H9 (cell line): ENCODE data around the gene CROCC2. TPM values are rescaled to one million over a fixed set of nuclear protein-coding genes. Genes with fewer than 3 reads are reported as not detected.
A peak's percentile ranks its signal among the peaks of the same experiment; 100 is the strongest.

Experiments used
- DNase-seq: peaks from one replicate; pipeline ENCODE4 v3.0.0-alpha.2; 2017
- H2AFZ ChIP-seq: one replicate; pipeline ENCODE4 v1.6.1; 2013; ENCODE audit warnings: mild to moderate bottlenecking, low read length, control low read depth, moderate library complexity
- H2AK5ac ChIP-seq: 2 replicates; pipeline ENCODE4 v1.6.1; 2013; ENCODE audit warnings: low read length, control low read depth, mixed read lengths; ENCODE audit not compliant: insufficient read length
- H2BK120ac ChIP-seq: one replicate; pipeline ENCODE4 v1.6.1; 2013; ENCODE audit warnings: low read depth, mild to moderate bottlenecking, low read length, control low read depth, inconsistent platforms; ENCODE audit not compliant: poor library complexity, severe bottlenecking
- H2BK12ac ChIP-seq: 2 replicates; pipeline ENCODE4 v1.6.1; 2013; ENCODE audit warnings: low read length, control low read depth, mixed read lengths, low read depth; ENCODE audit not compliant: insufficient read length
- H2BK15ac ChIP-seq: 2 replicates; pipeline ENCODE4 v1.6.1; 2013; ENCODE audit warnings: low read depth, low read length, control low read depth
- H2BK20ac ChIP-seq: one replicate; pipeline ENCODE4 v1.6.1; 2013; ENCODE audit warnings: low read depth, mild to moderate bottlenecking, low read length, control low read depth, inconsistent platforms; ENCODE audit not compliant: poor library complexity, severe bottlenecking
- H2BK5ac ChIP-seq: 2 replicates; pipeline ENCODE4 v1.6.1; 2013; ENCODE audit warnings: low read length, control low read depth, mixed read lengths; ENCODE audit not compliant: insufficient read length
- H3K14ac ChIP-seq: 2 replicates; pipeline ENCODE4 v1.6.1; 2013; ENCODE audit warnings: low read length, control low read depth; ENCODE audit not compliant: insufficient read depth
- H3K18ac ChIP-seq: 2 replicates; pipeline ENCODE4 v1.6.1; 2013; ENCODE audit warnings: low read depth, mild to moderate bottlenecking, mixed read lengths, low read length, control low read depth; ENCODE audit not compliant: insufficient read length
- H3K23ac ChIP-seq: 2 replicates; pipeline ENCODE4 v1.6.1; 2013; ENCODE audit warnings: low read length, control low read depth, mixed read lengths, low read depth; ENCODE audit not compliant: insufficient read length
- H3K23me2 ChIP-seq: 2 replicates; pipeline ENCODE4 v1.6.1; 2013; ENCODE audit warnings: low read depth, mild to moderate bottlenecking, mixed read lengths, low read length, control low read depth; ENCODE audit not compliant: insufficient read length, poor library complexity, severe bottlenecking
- H3K27ac ChIP-seq: 2 replicates; pipeline ENCODE4 v1.5.1; 2013; ENCODE audit warnings: low read length, control low read depth, mixed read lengths, low read depth; ENCODE audit not compliant: insufficient read length
- H3K27me3 ChIP-seq: 2 replicates; pipeline ENCODE4 v1.6.1; 2013; ENCODE audit warnings: low read length, control low read depth, inconsistent platforms; ENCODE audit not compliant: insufficient read depth
- H3K4ac ChIP-seq: 2 replicates; pipeline ENCODE4 v1.6.1; 2013; ENCODE audit warnings: low read depth, mild to moderate bottlenecking, control low read depth, inconsistent platforms, low read length, moderate library complexity
- H3K4me1 ChIP-seq: 2 replicates; pipeline ENCODE4 v1.6.1; 2013; ENCODE audit warnings: low read length, control low read depth, inconsistent platforms; ENCODE audit not compliant: insufficient read depth
- H3K4me2 ChIP-seq: 2 replicates; pipeline ENCODE4 v1.6.1; 2013; ENCODE audit warnings: low read length, control low read depth, mixed read lengths; ENCODE audit not compliant: insufficient read length, insufficient read depth
- H3K56ac ChIP-seq: 2 replicates; pipeline ENCODE4 v1.6.1; 2013; ENCODE audit warnings: low read depth, mild to moderate bottlenecking, mixed read lengths, low read length, control low read depth; ENCODE audit not compliant: insufficient read length
- H3K79me1 ChIP-seq: 2 replicates; pipeline ENCODE4 v1.6.1; 2013; ENCODE audit warnings: low read depth, mild to moderate bottlenecking, moderate library complexity, low read length, control low read depth, inconsistent platforms; ENCODE audit not compliant: insufficient read depth, poor library complexity, severe bottlenecking
- H3K79me2 ChIP-seq: 2 replicates; pipeline ENCODE4 v1.6.1; 2013; ENCODE audit warnings: low read length, control low read depth, inconsistent platforms; ENCODE audit not compliant: insufficient read depth
- H3K9ac ChIP-seq: 2 replicates; pipeline ENCODE4 v1.6.1; 2013; ENCODE audit warnings: low read length, control low read depth, mixed read lengths; ENCODE audit not compliant: insufficient read length; ENCODE audit errors: extremely low read depth
- H3K9me3 ChIP-seq: one replicate; pipeline ENCODE4 v1.6.1; 2013; ENCODE audit warnings: low read depth, low read length, inconsistent platforms; ENCODE audit not compliant: control insufficient read depth
- H3T11ph ChIP-seq: one replicate; pipeline ENCODE4 v1.6.1; 2013; ENCODE audit warnings: mild to moderate bottlenecking, low read length, control low read depth, inconsistent platforms
- H4K20me1 ChIP-seq: one replicate; pipeline ENCODE4 v1.6.1; 2013; ENCODE audit not compliant: control insufficient read depth, insufficient read length, insufficient read depth
- H4K5ac ChIP-seq: 2 replicates; pipeline ENCODE4 v1.6.1; 2013; ENCODE audit warnings: low read depth, mild to moderate bottlenecking, mixed read lengths, low read length, control low read depth; ENCODE audit not compliant: insufficient read length
- H4K8ac ChIP-seq: replicated peaks from 2 replicates; pipeline ENCODE4 v1.6.1; 2013; ENCODE audit warnings: low read length, control low read depth, mixed read lengths, low read depth; ENCODE audit not compliant: insufficient read length
- H4K91ac ChIP-seq: 2 replicates; pipeline ENCODE4 v1.6.1; 2013; ENCODE audit warnings: low read depth, mild to moderate bottlenecking, moderate library complexity, mixed read lengths, low read length, control low read depth; ENCODE audit not compliant: insufficient read length
- H3K27ac Mint-ChIP-seq, 3 experiments: 2 replicates in 2 of 3; 3 replicates in 1 of 3; pipeline ENCODE4 v1.8.0; 2020 to 2021; ENCODE audit warnings: mixed read lengths in 3 of 3, mild to moderate bottlenecking in 1 of 3, moderate library complexity in 1 of 3
- H3K27me3 Mint-ChIP-seq: 2 replicates; pipeline ENCODE4 v1.8.0; 2021; ENCODE audit warnings: low read depth, mild to moderate bottlenecking, moderate library complexity, mixed read lengths
- H3K36me3 Mint-ChIP-seq, 3 experiments: 2 replicates in 2 of 3; 3 replicates in 1 of 3; pipeline ENCODE4 v1.8.0; 2020 to 2021; ENCODE audit warnings: low read depth in 3 of 3, mixed read lengths in 3 of 3; ENCODE audit not compliant: insufficient read depth in 1 of 3
- H3K4me1 Mint-ChIP-seq, 2 experiments: 2 replicates each; pipeline ENCODE4 v1.8.0; 2020; ENCODE audit warnings: mixed read lengths in 2 of 2
- H3K4me3 Mint-ChIP-seq, 2 experiments: 2 replicates in 1 of 2; 3 replicates in 1 of 2; pipeline ENCODE4 v1.8.0; 2020 to 2021; ENCODE audit warnings: mild to moderate bottlenecking in 2 of 2, mixed read lengths in 2 of 2, moderate library complexity in 1 of 2
- H3K9me3 Mint-ChIP-seq, 2 experiments: 2 replicates in 1 of 2; 3 replicates in 1 of 2; pipeline ENCODE4 v1.8.0; 2020; ENCODE audit warnings: mild to moderate bottlenecking in 2 of 2, mixed read lengths in 2 of 2, moderate library complexity in 1 of 2
- CTCF ChIP-seq: fragments of 200-600 bp; sonication (generic); conservative IDR thresholded peaks from 3 replicates; pipeline ENCODE4 v1.8.0; 2021; ENCODE audit warnings: antibody characterized with exemption, mild to moderate bottlenecking
- WGBS: extraction: QIAGEN DNeasy Blood & Tissue Kit; methylation state at CpG from one replicate; pipeline ENCODE4 v1.1.7; 2013; ENCODE audit warnings: missing lambda C conversion rate, low lambda C conversion rate, mixed read lengths; ENCODE audit not compliant: insufficient read length; ENCODE audit errors: extremely low coverage; 5-methylcytosine and 5-hydroxymethylcytosine counted together
- total RNA-seq: library from RNA; stranded (reverse); gene quantifications from 2 replicates; pipeline ENCODE4 v1.2.1, GENCODE V29; 2021

The CROCC2 gene
- total RNA-seq, 1 experiment from 2014 or later, result not detected

DNA sequence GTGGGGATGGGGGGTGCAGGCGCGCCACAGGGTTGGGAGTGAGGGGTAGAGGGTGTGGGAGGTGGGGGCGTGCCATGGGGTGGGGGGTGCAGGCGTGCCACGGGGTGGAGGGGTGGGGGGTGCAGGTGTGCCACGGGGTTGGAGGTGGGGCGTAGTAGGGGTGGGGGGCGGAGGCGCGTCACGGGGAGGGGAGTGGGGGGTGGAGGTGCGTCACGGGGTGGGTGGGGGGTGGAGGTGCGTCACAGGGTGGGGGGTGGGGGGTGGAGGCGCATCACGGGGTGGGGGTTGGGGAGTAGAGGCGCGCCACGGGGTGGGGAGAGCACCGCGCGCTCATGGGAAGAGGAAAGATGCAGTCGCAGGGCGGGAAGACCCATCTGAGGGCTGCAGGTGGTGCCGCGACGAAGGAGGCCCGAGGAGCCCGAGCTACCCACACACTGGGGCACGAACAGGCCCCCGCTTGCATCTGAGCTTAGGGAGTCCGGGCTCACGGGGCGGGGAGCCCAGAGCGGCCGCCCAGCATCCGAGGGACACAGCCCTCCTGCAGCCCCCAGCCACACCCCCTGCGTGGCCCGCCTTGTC lies 129.8 kb downstream of the CROCC2 start:
- Histone ChIP-seq H3T11ph (no peak overlapping the region), H3K23ac (no peak overlapping the region), H3K4ac (no peak overlapping the region), H3K27ac (no peak overlapping the region), H3K18ac (no peak overlapping the region), H3K4me2 (peak overlapping the region; percentile 38), H2AFZ (no peak overlapping the region), H3K79me2 (no peaks in the 10 kb centered on the region), H4K20me1 (no peaks in the 10 kb centered on the region), H2BK20ac (no peak overlapping the region), H3K4me1 (no peaks in the 10 kb centered on the region), H3K9ac (no peak overlapping the region), H3K14ac (0 out of 2 replicates have a peak overlapping the region, but pooled peaks have one; percentile 52), H2BK15ac (no peak overlapping the region), H2BK12ac (no peak overlapping the region), H3K27me3 (no peaks in the 10 kb centered on the region; the same call in 1 of the 2 replicates), H2AK5ac (no peak overlapping the region), H4K5ac (no peak overlapping the region), H3K9me3 (no peaks in the 10 kb centered on the region), H4K8ac (no peak overlapping the region), H2BK5ac (no peak overlapping the region), H3K56ac (no peak overlapping the region), H2BK120ac (no peak overlapping the region), H3K79me1 (no peaks in the 10 kb centered on the region), H4K91ac (no peak overlapping the region), H3K23me2 (peaks cover 8% of the 10 kb centered on the region)
- DNase-seq, result peak; percentile 51
- peaks cover 0 to 6% of the 10 kb centered on the region in 2 experiments; a peak in 2 of 4 replicates for H3K4me1 Mint-ChIP-seq
- H3K36me3 Mint-ChIP-seq, result no peaks in the 10 kb centered on the region; a peak in 1 of 7 replicates
- H3K27me3 Mint-ChIP-seq, result peaks cover 54% of the 10 kb centered on the region
- H3K27ac Mint-ChIP-seq, result no peak overlapping the region
- no peak for TF ChIP-seq CTCF
- WGBS, result no CpG with 5 or more reads among the region's 39 CpGs
- no peaks in the 10 kb centered on the region; a peak in 1 of 5 replicates for H3K9me3 Mint-ChIP-seq
- H3K4me3 Mint-ChIP-seq, result peak overlapping the region; percentile 42 to 66; a peak in 3 of 5 replicates
